HG02884 (cell line): ENCODE data around the gene TICAM2.

Experiments used
- ATAC-seq: cut with Tn5 transposase; IDR thresholded peaks from one replicate; pipeline ENCODE4 v1.9.1; 2021; ENCODE audit warnings: mild to moderate bottlenecking, moderate library complexity; ENCODE audit not compliant: unreplicated experiment

TICAM2 gene

GRCh38 chr5:115611873-115612272 lies 9.6 kb upstream of the TICAM2 start:
- no peak for ATAC-seq

GRCh38 chr5:115607935-115608334 lies 5.7 kb upstream of the TICAM2 start:
- no peak for ATAC-seq

- no peak for ATAC-seq
Measured at GRCh38 chr5:115605436-115605835, 3.2 kb upstream of the TICAM2 start.

DNA sequence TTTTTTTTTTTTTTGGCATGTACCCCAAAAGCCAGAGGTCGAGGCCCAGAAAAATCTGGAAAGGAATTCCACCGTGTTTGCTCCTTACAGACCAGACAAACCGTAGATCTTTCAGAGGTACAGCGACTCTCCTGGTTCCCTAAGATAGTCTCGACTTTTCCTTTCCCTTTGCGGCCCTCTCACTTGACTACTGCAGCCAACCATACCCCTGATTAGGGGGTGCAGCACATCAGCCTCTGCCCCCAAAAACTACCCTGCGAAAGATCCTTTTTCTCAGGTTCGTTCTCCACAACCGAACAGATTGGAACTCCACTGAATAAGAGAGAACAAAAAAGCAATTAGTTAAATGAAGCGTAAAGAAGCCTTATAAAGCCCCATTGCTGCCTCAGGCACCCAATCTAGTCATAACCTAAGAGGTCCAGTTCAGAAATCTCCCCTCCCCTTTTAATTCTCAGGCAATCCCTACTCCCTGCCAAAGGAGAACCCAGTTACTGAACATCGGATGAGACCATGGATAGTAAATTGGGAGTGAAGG lies 379 bp upstream of the TICAM2 start:
- ATAC-seq: no peak

DNA sequence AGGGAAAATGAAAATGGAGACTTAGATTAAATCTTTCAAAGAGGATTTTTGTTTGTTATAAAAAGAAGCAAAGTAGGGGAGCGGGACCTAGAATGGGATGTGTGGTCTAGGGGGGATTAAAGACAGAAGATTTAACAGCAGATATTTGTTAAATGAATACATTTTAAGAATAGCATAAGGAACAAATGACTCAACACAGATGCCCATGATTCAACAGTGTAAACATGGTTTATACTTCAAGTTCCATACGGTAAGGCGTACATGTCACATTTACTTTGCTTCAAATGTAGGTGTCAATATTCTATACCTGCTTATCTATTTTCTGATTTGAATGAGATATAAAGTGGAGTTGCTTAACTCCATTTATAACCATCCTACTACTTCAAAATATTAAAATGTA lies 1.5 kb downstream of the TICAM2 start:
- ATAC-seq: no peak

GRCh38 chr5:115599924-115600323 lies 2.4 kb downstream of the TICAM2 start:
- no peak for ATAC-seq

GRCh38 chr5:115599502-115599901 lies 2.8 kb downstream of the TICAM2 start:
- ATAC-seq: peak; percentile 38

GRCh38 chr5:115594128-115595047 lies 7.9 kb downstream of the TICAM2 start:
- no peak for ATAC-seq

GRCh38 chr5:115589043-115589442 lies 13.2 kb downstream of the TICAM2 start:
- no peak for ATAC-seq

- ATAC-seq: no peak
Measured at GRCh38 chr5:115588640-115589039, 13.6 kb downstream of the TICAM2 start.

GRCh38 chr5:115586525-115587146 lies 15.6 kb downstream of the TICAM2 start:
- no peak for ATAC-seq

DNA sequence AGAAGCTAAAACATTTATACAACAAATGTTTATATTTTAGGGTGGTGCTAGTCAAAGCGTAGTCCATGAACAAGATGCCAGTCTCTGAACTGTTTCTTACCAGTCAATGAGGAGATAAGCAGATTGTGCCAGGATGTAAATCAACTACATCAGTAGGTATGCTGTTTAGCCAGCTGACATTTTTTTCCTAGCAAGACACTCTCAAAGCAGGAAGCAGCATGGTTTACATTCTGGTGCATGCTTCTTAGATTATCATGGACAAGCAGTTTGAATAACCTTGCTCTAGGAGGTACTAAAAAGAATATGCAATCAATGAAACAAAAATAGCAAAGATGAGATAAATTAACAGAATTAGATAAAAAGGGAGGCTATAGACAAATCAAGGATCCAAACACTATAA lies 17.0 kb downstream of the TICAM2 start:
- ATAC-seq: no peak

GRCh38 chr5:115584501-115584900 lies 17.8 kb downstream of the TICAM2 start:
- no peak for ATAC-seq

DNA sequence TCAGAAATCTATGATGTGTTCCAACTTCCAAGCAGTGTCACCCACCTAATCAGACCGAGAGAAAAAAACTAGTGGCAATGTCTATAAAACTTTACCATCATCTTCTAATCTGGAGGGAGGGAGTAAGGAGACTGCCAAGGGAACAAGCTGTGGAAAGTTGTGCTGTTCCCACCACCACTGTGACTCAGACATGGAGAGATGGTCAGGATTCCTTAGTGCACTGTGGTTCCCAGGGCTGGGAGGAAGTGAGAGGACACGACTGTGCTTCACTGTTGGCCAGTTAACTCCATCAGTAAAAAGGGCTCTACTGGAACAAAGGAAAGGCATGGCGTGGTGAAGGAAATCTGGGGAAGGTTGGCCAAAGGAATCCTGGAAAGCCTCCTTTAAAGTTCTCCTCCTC lies 18.8 kb downstream of the TICAM2 start:
- no peak for ATAC-seq

DNA sequence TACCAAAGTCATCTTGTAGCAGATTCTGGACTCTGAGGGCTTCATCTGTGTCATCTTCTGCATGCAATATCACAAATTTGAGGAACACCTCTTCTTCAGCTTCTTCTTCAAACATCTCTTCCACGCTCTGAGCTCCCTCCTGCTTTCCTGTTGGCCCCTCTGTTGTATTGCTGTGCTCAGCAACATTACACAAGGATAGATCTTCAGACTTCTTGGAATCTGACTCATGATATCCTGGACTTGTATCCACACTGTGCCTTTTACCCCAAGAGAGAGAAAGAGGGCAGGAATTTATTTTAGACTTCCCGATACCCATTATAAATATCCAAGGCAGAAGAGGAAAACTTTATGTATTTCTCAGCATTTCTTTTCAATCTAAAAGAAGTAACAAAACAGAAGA lies 21.3 kb downstream of the TICAM2 start:
- ATAC-seq: no peak

GRCh38 chr5:115579747-115580173 lies 22.5 kb downstream of the TICAM2 start:
- peak; percentile 56 for ATAC-seq

DNA sequence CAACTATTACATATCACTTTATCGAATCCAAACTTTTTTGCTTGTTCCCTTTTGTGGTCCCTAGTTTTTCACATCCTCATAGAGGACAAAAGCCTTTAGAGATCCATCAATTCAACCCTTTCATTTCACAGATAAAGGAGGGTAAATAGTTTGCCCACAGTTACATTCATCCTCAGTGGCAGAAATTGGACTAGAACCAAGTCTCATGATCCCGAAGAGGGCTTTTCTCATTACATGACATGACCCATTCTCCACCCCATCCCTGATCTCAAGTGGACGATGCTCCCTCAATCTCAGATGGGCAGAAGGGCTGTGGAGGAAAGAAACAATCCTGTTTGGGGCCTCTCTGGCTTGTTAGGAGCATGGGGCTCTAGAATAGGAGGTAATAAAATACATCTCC lies 23.1 kb downstream of the TICAM2 start:
- ATAC-seq: no peak

DNA sequence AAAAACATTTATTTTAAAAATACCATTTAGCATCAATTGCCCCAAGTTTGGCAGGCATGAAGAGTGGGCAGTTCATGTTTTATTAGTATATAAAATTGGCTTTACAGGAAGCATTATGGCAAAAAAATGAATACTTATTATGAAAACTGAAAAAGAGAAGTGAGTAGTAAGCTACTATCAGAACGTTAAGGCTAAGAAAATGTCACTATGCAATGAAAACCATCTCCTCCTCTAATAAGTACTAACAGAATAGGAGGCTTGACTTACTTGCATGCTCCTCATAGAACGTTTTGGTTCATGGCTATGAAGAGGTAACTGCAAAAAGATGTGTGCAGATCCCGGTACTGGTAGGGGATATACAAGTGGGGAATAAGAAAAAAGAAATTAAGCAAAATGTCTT lies 23.6 kb downstream of the TICAM2 start:
- peak; percentile 40 for ATAC-seq

DNA sequence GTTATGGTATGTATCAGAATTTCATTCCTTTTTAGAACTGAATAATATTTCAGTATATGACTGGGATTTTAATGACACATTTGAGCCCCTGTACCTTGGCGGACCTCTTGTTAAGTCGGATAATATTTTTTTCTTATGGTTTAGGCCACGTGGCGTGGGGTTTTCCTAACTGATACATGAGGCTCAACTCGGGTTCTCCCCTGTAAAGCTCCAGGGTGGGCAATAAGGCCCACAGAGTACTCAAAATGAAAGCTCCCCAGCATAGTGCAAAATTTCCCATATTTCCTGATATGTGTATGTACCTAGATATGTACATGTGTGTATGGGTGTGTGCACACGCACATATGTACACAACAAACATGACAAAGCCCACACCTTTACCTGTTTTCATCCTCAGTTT lies 24.5 kb downstream of the TICAM2 start:
- no peak for ATAC-seq

GRCh38 chr5:115577329-115577728 lies 24.9 kb downstream of the TICAM2 start:
- ATAC-seq: no peak

- ATAC-seq: no peak
Measured at GRCh38 chr5:115575167-115576070, 26.9 kb downstream of the TICAM2 start.
